Pancreas (tissue), 10 donors: ENCODE data around the gene CMTM1. TPM values are rescaled to one million over a fixed set of nuclear protein-coding genes. Genes with fewer than 3 reads are reported as not detected.

Experiments
- ATAC-seq, 4 donors: fragments of 200-7000 bp; cut with Tn5 transposase; one replicate each; pipeline versions ENCODE4 v1.8.0 to v1.9.1; 2020; ENCODE audit warnings: mild to moderate bottlenecking in 4 of 4, moderate library complexity in 4 of 4
- DNase-seq, 6 donors: peaks; one replicate each; pipeline ENCODE4 v3.0.0-alpha.2; 2020
- FAIRE-seq: peaks from 2 replicates; lab custom pipeline; 2012; peaks lifted over from hg19 to GRCh38; lab: Jason Lieb, UNC
- H3K27ac ChIP-seq, 4 donors: fragments of 200-600 bp; sonication (generic); 1 replicate in 3 of 4; 2 replicates in 1 of 4; pipeline versions ENCODE4 v1.5.0 to v1.8.0; 2020
- H3K27me3 ChIP-seq, 4 donors: fragments of 200-600 bp; one replicate each; pipeline ENCODE4 v1.8.0; 2021
- H3K36me3 ChIP-seq, 3 donors: fragments of 200-600 bp; sonication (generic) in 1 of 3; one replicate each; pipeline versions ENCODE4 v1.5.0 to v1.8.0; 2020 to 2021
- H3K4me1 ChIP-seq, 3 donors: fragments of 200-600 bp; one replicate each; pipeline ENCODE4 v1.8.0; 2021
- H3K4me3 ChIP-seq, 4 donors: fragments of 200-600 bp; sonication (generic) in 2 of 4; one replicate each; pipeline versions ENCODE4 v1.5.0 to v1.8.0; 2020 to 2021
- H3K9me3 ChIP-seq, 4 donors: fragments of 200-600 bp; one replicate each; pipeline ENCODE4 v1.8.0; 2021
- CTCF ChIP-seq, 4 donors: fragments of 200-600 bp; sonication (generic) in 3 of 4; IDR thresholded peaks; one replicate each; pipeline versions ENCODE4 v1.5.0 to v1.8.0; 2021; ENCODE audit warnings: antibody characterized with exemption in 4 of 4
- WGBS, 2 donors: extraction: QIAGEN DNeasy Blood & Tissue Kit; methylation state at CpG; one replicate each; pipeline ENCODE4 v1.1.7; 2013; 5-methylcytosine and 5-hydroxymethylcytosine counted together
- intact Hi-C, 3 donors: fragments of 100-400 bp; cut with DNase I; formaldehyde crosslinking; loops; one replicate each; pipeline versions ENCODE4 v1.11.1 to v1.14.2; 2022
- polyA plus RNA-seq, 2 donors: library from polyadenylated mRNA; stranded (reverse); fragments of 200-250 nt; gene quantifications; one replicate each; pipeline ENCODE4 v1.2.3, GENCODE V29; 2013
- total RNA-seq, 6 donors: library from RNA; stranded (reverse); fragmentation: NEBNext Ultra II Directional in 4 of 6; extraction: Animal tissue kit (Norgen Biotek cat#: 25700) in 4 of 6; gene quantifications; one replicate each; pipeline versions ENCODE4 v1.2.1 to v1.2.4, GENCODE V29; 2021 to 2023
- donor health status: healthy with polysubstance abuse.
- donor health status: DM: no; HTN: no; CAD: no; lungs with moderate emphysema.
- donor health status: DM: no; HTN: no; CAD: no.
- donor health status: control.
- donor health status: control.
- donor health status: Bipolar disorder and iron deficiency.
- donor health status: DM: yes; HTN: yes; CAD: no.
- donor health status: DM: no; HTN: no; CAD: no.
- donor health status: DM: no; HTN: no; CAD: no.
- donor health status: DM: yes; HTN: yes; CAD: no.

The CMTM1 gene
- total and polyA plus RNA-seq, 8 donors = 0.28 to 3.9 (median 0.82) TPM

GRCh38 chr16:66522816-66523590, 43.2 kb upstream of the CMTM1 start:
- H3K4me3 ChIP-seq = no peak overlapping the region
- peak overlapping the region in 1 of 4 donors; percentile 96 for H3K27ac ChIP-seq
- H3K27me3 ChIP-seq = no peaks in the 10 kb centered on the region
- DNase-seq = no peak
- ATAC-seq = no peak
- peaks cover 0 to 20% (median 0%) of the 10 kb centered on the region in 3 donors for H3K36me3 ChIP-seq
- H3K4me1 ChIP-seq = peaks cover under 1 to 7% (median 2%) of the 10 kb centered on the region in 3 donors
- 90 to 92% methylated on average over 11 of the region's 11 CpGs for WGBS, 2 donors
- no peak for TF ChIP-seq CTCF (IDR thresholded peaks at IDR 0.05)
- FAIRE-seq = no peak
- intact Hi-C loops = no loop called here
- no peaks in the 10 kb centered on the region for H3K9me3 ChIP-seq

GRCh38 chr16:66523861-66524354, 42.3 kb upstream of the CMTM1 start:
- Histone ChIP-seq H3K4me1 (peaks cover 0 to 3% (median 0%) of the 10 kb centered on the region in 3 donors), H3K9me3 (no peaks in the 10 kb centered on the region), H3K4me3 (no peak overlapping the region), H3K36me3 (peaks cover 0 to 28% (median 0%) of the 10 kb centered on the region in 3 donors), H3K27ac (peak overlapping the region in 2 of 4 donors; percentile 50 to 58), H3K27me3 (no peaks in the 10 kb centered on the region)
- no peak for DNase-seq
- intact Hi-C loops = no loop called here
- FAIRE-seq = no peak
- WGBS, 2 donors = 84 to 88% methylated on average over 9 of the region's 9 CpGs
- TF ChIP-seq CTCF (IDR thresholded peaks at IDR 0.05) = no peak
- no peak for ATAC-seq

DNA sequence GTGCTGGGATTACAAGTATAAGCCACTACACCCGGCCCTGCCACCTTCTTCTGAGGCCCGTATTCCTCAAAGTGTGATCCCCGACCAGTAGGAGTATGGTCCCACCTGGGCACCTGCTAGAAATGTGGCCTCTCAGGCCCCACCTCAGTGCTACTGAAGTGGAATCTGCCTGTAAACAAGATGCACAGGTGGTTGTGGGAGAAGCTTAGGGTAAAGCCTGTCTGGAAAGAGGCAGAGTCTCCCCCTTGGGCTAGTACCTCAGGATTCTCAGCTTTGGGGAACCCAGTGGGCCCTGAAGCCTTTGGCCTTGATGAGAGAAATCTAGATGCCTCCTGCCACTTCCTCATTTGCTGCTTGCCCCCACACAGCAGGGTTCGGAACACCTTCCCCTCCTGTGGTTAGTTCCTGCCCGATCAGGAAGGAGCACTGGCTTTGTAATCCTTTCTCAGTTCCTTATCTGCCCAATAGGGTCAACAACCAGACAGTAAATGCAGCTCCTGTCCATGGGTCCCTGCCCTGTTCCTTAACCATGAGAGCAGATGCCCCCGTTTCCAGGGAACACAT, 41.6 kb upstream of the CMTM1 start:
- no peak overlapping the region for H3K4me3 ChIP-seq
- intact Hi-C loops = no loop called here
- TF ChIP-seq CTCF (IDR thresholded peaks at IDR 0.05) = no peak
- no peaks in the 10 kb centered on the region for H3K9me3 ChIP-seq
- peak overlapping the region in 3 of 4 donors; percentile 10 to 58 (median 50) for H3K27ac ChIP-seq
- no peak for DNase-seq
- WGBS, 2 donors = 78 to 84% methylated on average over 6 of the region's 6 CpGs
- no peak for FAIRE-seq
- ATAC-seq = peak in 3 of 4 donors; percentile 47 to 56 (median 52)
- no peaks in the 10 kb centered on the region for H3K27me3 ChIP-seq
- peaks cover 0 to 3% (median 0%) of the 10 kb centered on the region in 3 donors for H3K4me1 ChIP-seq
- peaks cover 0 to 32% (median 0%) of the 10 kb centered on the region in 3 donors for H3K36me3 ChIP-seq

DNA sequence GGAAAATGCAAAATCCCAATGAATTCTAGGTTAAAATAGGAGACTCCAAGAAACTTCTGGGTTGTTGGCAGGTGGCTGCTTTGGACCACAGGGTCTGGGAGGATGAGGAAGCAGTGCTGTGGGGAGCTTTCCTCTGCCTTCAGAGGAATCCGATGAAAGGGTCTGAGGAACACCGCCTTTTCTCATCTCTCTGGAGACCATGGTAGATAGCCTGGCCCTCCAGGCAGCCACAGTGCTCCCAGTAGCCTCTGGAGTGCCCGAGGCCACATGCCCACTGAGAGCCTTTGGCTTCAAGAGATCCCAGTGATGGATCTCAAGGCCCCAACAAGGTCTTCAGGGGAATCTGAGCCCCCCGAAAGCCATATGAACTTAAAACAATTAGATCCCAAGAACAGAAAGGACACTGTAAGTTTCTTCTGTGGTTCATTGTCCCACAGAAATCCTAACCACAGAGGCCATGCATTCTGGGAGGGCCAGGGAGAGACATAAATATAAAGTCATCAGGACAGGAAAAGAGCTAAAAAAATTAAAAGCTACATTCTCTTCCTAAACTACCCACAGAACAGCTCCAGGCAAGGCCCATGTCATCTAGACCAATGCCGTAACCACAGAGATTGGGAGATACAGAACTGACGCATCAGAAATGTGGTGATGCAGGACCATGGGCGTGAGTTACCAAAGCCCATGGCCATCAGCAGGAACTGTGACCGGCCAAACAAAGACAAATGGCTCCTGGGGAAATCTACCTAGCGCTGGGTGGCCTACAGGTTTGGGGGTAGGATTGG, 40.7 kb upstream of the CMTM1 start:
- H3K27ac ChIP-seq = peak overlapping the region in 2 of 4 donors; percentile 12 to 58
- FAIRE-seq (no peak), DNase-seq (no peak), ATAC-seq (no peak)
- 91 to 92% methylated on average over 9 of the region's 9 CpGs for WGBS, 2 donors
- peaks cover 0 to 40% (median 1%) of the 10 kb centered on the region in 3 donors for H3K36me3 ChIP-seq
- H3K4me1 ChIP-seq = peaks cover 0 to 3% (median 0%) of the 10 kb centered on the region in 3 donors
- H3K4me3 ChIP-seq = no peak overlapping the region
- no peak for TF ChIP-seq CTCF (IDR thresholded peaks at IDR 0.05)
- H3K27me3 ChIP-seq = no peaks in the 10 kb centered on the region
- intact Hi-C loops = no loop called here
- no peaks in the 10 kb centered on the region for H3K9me3 ChIP-seq
